Type B pancreatic cell (in vitro differentiated cells): ENCODE measurements around the gene ZBTB20. TPM values are rescaled to one million over a fixed set of nuclear protein-coding genes. Genes with fewer than 3 reads are reported as not detected.

Experiments
- DNase-seq: peaks from one replicate; pipeline ENCODE4 v3.0.0; 2021; ENCODE audit warnings: mixed read lengths; ENCODE audit not compliant: unreplicated experiment; ENCODE audit errors: extremely low spot score
- H3K27ac Mint-ChIP-seq: 2 replicates; pipeline ENCODE4 v1.8.0; 2021; ENCODE audit warnings: mild to moderate bottlenecking, mixed read lengths
- H3K27me3 Mint-ChIP-seq: 2 replicates; pipeline ENCODE4 v1.8.0; 2021; ENCODE audit warnings: mixed read lengths
- H3K36me3 Mint-ChIP-seq: 2 replicates; pipeline ENCODE4 v1.8.0; 2021; ENCODE audit warnings: mixed read lengths
- H3K4me1 Mint-ChIP-seq: one replicate; pipeline ENCODE4 v1.8.0; 2021; ENCODE audit warnings: mixed read lengths; ENCODE audit not compliant: unreplicated experiment
- H3K4me3 Mint-ChIP-seq: 2 replicates; pipeline ENCODE4 v1.8.0; 2021; ENCODE audit warnings: mild to moderate bottlenecking, mixed read lengths
- H3K9me3 Mint-ChIP-seq: 2 replicates; pipeline ENCODE4 v1.8.0; 2021; ENCODE audit warnings: mixed read lengths
- total RNA-seq: library from RNA; stranded (reverse); gene quantifications from 2 replicates; pipeline ENCODE4 v1.2.1, GENCODE V29; 2021; ENCODE audit warnings: low replicate concordance
- TF ChIP-seq, protein P1 (sequence below): fragments of 200-600 bp; sonication (generic); conservative IDR thresholded peaks from 2 replicates; pipeline ENCODE4 v1.5.0; 2021; ENCODE audit warnings: antibody characterized with exemption, mild to moderate bottlenecking

The ZBTB20 gene
- total RNA-seq, 1 donor from 2014 or later, result 14.4 TPM

DNA sequence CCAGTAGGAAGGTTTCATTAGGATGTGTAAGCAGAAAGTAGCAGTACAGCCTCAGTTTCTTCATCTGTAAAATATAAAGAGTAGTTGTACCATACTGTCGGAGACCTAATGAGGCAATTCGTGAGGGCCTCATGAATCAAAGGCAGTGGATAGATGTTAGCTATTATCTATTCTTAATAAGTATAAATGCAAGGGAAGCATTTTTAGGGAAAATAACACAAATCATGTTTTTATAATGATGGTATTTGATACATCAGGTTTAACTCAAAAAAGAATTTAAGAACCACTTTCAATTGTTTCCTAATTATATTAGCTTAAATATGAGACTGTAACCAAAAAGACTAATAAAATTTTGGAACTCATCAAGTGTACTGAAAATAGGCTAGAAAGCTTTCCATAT, 309.1 kb downstream of the ZBTB20 start:
- H3K27me3 Mint-ChIP-seq, result no peaks in the 10 kb centered on the region
- H3K36me3 Mint-ChIP-seq, result peaks cover 3% of the 10 kb centered on the region
- no peak overlapping the region for H3K27ac Mint-ChIP-seq
- no peaks in the 10 kb centered on the region for H3K4me1 Mint-ChIP-seq
- TF ChIP-seq, protein P1, sequence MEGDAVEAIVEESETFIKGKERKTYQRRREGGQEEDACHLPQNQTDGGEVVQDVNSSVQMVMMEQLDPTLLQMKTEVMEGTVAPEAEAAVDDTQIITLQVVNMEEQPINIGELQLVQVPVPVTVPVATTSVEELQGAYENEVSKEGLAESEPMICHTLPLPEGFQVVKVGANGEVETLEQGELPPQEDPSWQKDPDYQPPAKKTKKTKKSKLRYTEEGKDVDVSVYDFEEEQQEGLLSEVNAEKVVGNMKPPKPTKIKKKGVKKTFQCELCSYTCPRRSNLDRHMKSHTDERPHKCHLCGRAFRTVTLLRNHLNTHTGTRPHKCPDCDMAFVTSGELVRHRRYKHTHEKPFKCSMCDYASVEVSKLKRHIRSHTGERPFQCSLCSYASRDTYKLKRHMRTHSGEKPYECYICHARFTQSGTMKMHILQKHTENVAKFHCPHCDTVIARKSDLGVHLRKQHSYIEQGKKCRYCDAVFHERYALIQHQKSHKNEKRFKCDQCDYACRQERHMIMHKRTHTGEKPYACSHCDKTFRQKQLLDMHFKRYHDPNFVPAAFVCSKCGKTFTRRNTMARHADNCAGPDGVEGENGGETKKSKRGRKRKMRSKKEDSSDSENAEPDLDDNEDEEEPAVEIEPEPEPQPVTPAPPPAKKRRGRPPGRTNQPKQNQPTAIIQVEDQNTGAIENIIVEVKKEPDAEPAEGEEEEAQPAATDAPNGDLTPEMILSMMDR, result no peak
- no peak for DNase-seq
- no peaks in the 10 kb centered on the region for H3K9me3 Mint-ChIP-seq
- no peak overlapping the region for H3K4me3 Mint-ChIP-seq

DNA sequence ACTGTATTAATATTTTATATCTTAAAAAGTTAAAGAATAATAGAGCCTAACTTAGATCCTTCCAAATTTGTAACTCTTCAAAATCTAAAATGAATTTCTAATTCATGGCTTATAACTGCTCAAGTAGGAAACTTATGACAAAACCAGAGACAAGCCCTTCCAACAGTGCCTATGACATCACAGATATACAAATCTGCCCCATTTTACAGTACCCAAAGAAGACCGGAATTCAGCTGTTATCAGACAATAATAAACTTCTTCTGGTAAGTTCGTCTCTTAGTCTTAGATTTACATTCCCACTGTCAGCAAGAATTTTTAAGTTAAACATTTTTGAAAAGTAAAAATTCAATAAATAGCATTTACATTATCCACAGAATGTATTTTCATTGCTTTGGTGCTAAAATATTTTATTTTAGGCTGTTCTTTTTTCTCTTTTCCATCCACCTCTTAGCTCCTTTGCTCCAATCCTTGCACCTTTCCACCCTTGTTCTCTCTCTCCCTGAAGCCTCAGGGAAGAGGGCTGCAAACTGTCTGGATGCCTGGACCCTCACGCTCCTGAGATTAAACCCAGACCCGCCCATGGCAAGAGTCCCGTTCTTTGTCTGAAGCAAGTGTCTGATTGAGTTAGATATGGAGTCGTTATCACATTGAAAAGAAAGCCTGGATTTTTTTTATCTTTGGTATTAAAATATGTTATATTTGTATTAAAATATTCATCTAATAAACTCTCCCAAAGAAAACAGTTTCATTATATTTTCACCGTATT, 312.7 kb downstream of the ZBTB20 start:
- Mint-ChIP-seq H3K36me3 (peaks cover 3% of the 10 kb centered on the region), H3K27ac (no peak overlapping the region), H3K4me3 (no peak overlapping the region), H3K4me1 (peaks cover 7% of the 10 kb centered on the region), H3K27me3 (no peaks in the 10 kb centered on the region), H3K9me3 (no peaks in the 10 kb centered on the region)
- TF ChIP-seq, protein P1, result no peak
- DNase-seq, result no peak

DNA sequence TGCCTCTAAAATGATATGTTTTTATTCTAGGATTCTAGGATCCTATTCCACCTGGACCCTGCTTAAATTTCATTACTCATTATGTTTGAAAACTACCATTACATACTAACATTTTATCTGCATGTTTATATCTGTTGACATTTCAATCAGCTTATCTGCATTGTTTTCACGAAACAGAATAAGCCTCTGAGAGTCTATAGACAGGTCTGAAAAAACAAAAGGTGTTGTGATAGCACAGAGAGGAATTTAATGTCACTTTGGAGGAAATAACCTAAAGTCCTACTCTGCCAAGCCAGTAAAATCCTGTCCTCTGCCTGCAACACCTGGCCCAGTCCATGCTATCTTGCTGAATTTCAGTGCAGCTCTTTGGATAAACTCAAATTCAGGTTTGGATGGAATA, 315.2 kb downstream of the ZBTB20 start:
- TF ChIP-seq, protein P1, result no peak
- Mint-ChIP-seq H3K27me3 (no peaks in the 10 kb centered on the region), H3K27ac (no peak overlapping the region), H3K9me3 (no peaks in the 10 kb centered on the region), H3K36me3 (no peaks in the 10 kb centered on the region), H3K4me1 (peaks cover 8% of the 10 kb centered on the region), H3K4me3 (no peak overlapping the region)
- no peak for DNase-seq

DNA sequence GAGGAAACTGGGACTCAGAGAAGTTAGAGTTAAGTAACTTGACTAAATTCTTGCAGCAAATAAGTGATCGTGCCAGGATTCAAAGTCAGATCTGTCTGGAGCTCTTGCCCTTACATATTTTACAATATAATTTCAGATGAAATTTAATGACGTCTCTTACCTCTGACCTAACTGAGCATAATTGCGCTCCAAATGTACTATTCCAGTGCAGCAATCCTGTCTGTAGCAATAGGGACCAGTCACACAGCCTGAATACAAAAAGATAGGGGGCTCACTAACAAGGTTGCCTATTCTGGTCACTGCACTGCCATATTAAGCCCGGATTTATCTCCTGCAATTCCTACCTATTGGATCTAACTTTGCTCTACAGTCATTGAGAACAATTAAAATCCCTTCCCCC, 316.4 kb downstream of the ZBTB20 start:
- H3K4me3 Mint-ChIP-seq, result no peak overlapping the region
- no peak overlapping the region for H3K27ac Mint-ChIP-seq
- no peaks in the 10 kb centered on the region for H3K27me3 Mint-ChIP-seq
- H3K36me3 Mint-ChIP-seq, result no peaks in the 10 kb centered on the region
- H3K9me3 Mint-ChIP-seq, result no peaks in the 10 kb centered on the region
- H3K4me1 Mint-ChIP-seq, result peaks cover 8% of the 10 kb centered on the region
- TF ChIP-seq, protein P1, result no peak
- DNase-seq, result no peak

DNA sequence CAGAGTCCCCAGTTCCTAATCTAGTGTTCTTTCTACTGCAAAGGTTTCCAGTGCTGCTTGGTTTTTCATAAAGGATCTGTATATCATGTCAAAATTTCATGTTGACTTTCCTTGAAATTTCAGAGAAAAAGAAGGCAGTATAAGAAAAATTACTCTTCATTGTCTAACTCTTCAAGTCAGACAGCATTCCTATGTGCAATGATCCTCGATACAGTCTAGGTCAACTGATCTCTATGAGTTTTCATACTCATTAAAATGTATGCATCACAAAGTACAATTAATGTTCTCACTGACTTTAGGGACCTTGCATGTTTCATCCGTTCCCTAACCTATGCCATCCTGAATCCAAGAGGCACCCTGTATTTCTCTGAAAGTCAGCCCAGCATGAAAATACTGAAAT, 317.3 kb downstream of the ZBTB20 start:
- no peak for DNase-seq
- no peak overlapping the region for H3K4me3 Mint-ChIP-seq
- TF ChIP-seq, protein P1, result no peak
- peaks cover 8% of the 10 kb centered on the region for H3K4me1 Mint-ChIP-seq
- no peaks in the 10 kb centered on the region for H3K9me3 Mint-ChIP-seq
- H3K36me3 Mint-ChIP-seq, result no peaks in the 10 kb centered on the region
- no peak overlapping the region for H3K27ac Mint-ChIP-seq
- H3K27me3 Mint-ChIP-seq, result no peaks in the 10 kb centered on the region
